ENCODE results near the gene IQUB. TPM values are rescaled to one million over a fixed set of nuclear protein-coding genes. Genes with fewer than 3 reads are reported as not detected.

Gene IQUB
- total RNA-seq, result under 0.01 and 0.21 TPM in 2 replicates

DNA sequence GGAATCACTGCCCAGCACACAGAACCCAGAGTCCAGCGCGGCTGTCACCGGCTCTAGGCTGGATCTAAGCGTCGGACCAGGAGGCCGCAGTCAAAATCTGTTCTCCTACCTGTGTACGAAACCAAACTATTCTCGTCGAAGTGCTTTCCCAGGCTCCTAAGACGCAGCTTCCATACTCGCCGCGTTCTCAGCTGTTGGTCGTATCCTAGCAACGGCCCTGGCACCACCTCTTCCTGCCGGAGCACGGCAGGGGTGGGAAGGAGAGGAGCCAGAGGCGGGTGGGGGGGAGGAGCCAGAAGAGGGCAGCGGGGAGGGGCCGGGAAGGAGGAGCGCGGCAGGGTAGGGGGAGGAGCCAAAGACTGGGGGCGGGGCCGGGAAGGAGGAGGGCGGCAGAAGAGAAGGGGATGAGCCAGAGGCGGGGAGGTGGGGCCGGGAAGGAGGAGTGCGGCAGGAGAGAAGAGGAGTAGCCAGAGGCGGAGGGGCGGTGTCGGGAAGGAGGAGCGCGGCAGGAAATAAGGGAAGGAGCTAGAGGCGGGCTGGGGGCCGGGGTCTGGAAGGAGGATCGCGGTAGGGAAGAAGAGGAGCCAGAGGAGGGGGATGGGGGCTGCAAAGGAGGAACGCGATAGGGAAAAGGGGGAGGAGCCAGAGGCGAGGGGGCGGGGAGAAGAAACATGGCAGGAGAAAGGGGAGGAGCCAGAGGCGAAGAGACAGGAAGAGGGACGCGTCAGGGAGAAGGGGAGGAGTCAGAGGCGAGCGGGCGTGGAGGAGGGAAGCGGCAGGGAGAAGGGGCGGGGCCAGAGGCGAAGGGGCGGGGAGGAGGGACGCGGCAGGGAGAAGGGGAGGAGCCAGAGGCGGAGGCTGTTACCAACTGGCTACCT, at the start of gene IQUB:
IQUB (minus strand) TSS at position 213 of the 878 bp plus-strand sequence. CDS start 22,255 bp downstream, outside the sequence.

DNA sequence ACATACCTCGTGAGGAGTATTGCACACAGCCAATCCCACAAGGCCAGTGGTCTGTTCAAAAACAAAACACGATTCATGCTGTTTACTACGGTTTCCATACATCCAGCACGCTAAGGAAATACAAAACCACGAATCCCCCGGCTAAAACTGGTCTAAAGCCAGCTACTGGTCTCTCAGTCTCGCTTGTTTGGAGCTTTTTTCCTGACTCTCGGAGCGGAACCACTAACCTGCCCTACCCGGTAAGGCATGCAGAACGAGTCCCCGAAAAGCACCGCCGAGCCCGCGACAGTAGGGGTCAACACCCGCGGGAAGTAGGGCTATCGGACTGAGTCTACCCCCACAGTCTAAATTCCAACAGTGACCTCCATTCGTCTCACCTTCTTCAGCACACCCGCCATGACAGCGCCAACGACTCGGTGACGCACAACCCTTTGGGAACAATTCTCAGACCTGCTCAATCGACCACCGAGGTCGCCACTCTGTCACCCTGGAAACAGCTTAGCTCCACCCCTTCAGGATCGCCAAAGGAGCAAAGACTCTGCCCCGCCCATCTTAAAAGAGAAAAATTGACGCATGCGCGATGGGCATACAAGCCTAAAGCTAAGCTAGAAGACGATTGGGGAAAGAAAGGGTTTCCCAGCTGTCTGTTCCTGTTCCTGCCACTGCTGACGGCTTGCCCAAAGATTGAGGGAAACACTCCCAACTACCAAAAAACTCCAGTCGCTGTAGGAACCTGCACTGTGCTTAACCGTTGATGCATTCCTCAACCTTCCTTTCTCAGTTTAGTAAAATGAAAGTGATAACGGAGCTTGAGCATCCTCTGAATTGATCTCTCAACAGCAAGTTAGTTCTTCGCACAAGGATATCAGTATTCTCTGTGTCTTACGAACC, 23.2 kb upstream of the IQUB start, which contains the start of gene NDUFA5:
NDUFA5 (minus strand) TSS at position 421 of the 891 bp plus-strand sequence; CDS start at position 398, 23 bp downstream.

Other genes starting within 250 kb of the IQUB start
- gene NDUFA5, start 23.2 kb upstream of the IQUB start, total RNA-seq, result 30.8 and 46.5 TPM in 2 replicates
- gene ASB15, start 67.2 kb upstream of the IQUB start, total RNA-seq, result not detected in 2 replicates
- gene LMOD2, start 121.3 kb upstream of the IQUB start, total RNA-seq, result not detected in 2 replicates
- 33.2 and 51.1 TPM in 2 replicates for gene WASL, start 214.4 kb upstream of the IQUB start, total RNA-seq

Data from nasal cavity respiratory epithelium epithelial cell of viscerocranial mucosa (primary cell).